Measurements from ENCODE around the gene TNFRSF12A. TPM values are rescaled to one million over a fixed set of nuclear protein-coding genes. Genes with fewer than 3 reads are reported as not detected.

The TNFRSF12A gene
- total RNA-seq, 1 experiment from 2014 or later, result 78.9 TPM

DNA sequence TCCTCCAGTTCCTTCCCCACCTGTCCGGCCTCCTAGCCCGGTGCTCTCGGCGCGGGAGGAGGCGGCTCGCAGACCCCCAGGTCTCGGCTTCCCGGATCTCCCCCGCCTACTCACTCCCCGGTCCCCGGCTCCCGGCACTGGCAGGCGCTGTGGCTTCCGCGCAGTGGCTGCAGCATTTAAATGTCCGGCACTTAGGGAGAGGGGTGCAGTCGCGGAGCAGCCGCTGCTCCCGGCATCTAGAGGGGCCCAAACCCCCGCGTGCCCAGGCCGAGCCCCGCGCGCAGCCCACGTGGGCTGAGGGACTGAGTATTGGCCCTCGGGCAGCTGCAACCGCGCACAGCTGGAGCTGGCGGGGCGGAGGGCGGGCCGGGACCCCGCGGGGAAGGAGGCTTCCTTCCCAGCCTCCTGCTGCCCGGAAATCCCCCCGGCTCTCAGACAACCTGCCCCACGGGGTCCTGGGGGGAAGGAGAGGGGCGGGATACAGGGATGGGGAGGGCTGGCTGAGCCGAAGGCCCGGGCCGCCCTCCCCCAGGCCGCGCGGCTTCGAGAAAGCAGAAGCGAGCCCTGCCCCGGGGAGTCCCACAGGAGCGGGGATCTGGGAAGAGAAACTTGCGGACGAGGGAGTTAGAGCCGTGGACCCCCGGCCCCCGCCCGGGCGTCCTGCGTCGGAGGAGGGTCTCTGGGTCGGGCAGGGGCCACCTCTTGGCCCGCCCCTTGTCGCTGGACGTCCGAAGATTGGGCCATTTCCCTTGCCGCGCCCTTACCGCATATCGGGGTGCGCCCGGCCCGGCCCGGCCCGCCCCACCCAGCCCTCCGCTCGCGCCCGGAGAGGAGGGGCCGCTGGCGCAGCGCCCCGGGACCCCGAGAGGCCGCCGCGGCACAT lies 25.8 kb downstream of the TNFRSF12A start, which contains the start of gene MMP25 (continued):
- TF ChIP-seq, protein P1, sequence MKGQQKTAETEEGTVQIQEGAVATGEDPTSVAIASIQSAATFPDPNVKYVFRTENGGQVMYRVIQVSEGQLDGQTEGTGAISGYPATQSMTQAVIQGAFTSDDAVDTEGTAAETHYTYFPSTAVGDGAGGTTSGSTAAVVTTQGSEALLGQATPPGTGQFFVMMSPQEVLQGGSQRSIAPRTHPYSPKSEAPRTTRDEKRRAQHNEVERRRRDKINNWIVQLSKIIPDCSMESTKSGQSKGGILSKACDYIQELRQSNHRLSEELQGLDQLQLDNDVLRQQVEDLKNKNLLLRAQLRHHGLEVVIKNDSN (CRISPR knock-in tag; IDR thresholded peaks at IDR 0.05), result peak; percentile 56; the same call in 1 of the 2 replicates
- TF ChIP-seq TP53 (CRISPR knock-in tag; IDR thresholded peaks at IDR 0.05), result no peak
- TF ChIP-seq, protein P2, sequence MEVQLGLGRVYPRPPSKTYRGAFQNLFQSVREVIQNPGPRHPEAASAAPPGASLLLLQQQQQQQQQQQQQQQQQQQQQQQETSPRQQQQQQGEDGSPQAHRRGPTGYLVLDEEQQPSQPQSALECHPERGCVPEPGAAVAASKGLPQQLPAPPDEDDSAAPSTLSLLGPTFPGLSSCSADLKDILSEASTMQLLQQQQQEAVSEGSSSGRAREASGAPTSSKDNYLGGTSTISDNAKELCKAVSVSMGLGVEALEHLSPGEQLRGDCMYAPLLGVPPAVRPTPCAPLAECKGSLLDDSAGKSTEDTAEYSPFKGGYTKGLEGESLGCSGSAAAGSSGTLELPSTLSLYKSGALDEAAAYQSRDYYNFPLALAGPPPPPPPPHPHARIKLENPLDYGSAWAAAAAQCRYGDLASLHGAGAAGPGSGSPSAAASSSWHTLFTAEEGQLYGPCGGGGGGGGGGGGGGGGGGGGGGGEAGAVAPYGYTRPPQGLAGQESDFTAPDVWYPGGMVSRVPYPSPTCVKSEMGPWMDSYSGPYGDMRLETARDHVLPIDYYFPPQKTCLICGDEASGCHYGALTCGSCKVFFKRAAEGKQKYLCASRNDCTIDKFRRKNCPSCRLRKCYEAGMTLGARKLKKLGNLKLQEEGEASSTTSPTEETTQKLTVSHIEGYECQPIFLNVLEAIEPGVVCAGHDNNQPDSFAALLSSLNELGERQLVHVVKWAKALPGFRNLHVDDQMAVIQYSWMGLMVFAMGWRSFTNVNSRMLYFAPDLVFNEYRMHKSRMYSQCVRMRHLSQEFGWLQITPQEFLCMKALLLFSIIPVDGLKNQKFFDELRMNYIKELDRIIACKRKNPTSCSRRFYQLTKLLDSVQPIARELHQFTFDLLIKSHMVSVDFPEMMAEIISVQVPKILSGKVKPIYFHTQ (CRISPR knock-in tag; IDR thresholded peaks at IDR 0.05), result no peak
- TF ChIP-seq KAT7 (CRISPR knock-in tag; IDR thresholded peaks at IDR 0.05; ENCODE audit: borderline replicate concordance), result no peak
- TF ChIP-seq, protein P3, sequence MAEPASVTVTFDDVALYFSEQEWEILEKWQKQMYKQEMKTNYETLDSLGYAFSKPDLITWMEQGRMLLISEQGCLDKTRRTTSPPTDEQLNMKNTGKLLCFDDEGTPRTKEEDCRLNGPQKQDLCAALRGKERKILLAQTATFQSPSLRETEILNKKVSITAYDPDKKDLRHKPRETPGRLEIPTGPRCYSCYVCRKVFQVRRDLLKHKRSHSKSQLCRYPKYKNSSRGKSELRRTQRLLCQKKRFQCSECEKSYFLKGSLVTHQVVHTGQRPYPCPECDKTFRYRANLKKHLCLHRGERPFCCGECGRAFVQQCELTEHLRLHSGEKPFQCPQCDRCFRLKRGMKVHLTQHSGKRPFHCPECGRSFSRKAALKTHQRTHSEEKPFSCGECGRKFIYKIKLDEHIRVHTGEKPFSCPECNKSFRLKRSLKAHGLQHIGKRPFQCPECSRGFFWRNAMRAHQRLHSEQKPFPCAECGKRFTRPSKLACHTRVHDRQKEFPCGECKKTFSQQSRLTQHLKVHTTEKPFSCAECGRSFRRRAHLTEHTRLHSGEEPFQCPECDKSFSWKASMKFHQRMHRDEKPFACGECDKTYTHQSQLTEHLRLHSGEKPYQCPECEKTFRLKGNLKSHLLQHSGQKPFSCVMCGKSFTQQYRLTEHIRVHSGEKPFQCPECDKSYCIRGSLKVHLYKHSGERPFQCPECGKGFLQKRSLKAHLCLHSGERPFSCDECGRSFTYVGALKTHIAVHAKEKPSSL (CRISPR knock-in tag; conservative IDR thresholded peaks at IDR 0.05), result no peak
- peak; percentile 50 for TF ChIP-seq FOXP1 (CRISPR knock-in tag; IDR thresholded peaks at IDR 0.05; ENCODE audit: borderline replicate concordance)
- TF ChIP-seq SMAD4 (CRISPR knock-in tag; IDR thresholded peaks at IDR 0.05), result no peak
- TF ChIP-seq JAZF1 (CRISPR knock-in tag; IDR thresholded peaks at IDR 0.05), result no peak
- TF ChIP-seq, protein P4, sequence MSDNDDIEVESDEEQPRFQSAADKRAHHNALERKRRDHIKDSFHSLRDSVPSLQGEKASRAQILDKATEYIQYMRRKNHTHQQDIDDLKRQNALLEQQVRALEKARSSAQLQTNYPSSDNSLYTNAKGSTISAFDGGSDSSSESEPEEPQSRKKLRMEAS (CRISPR knock-in tag; IDR thresholded peaks at IDR 0.05), result peak; percentile 66; the same call in 1 of the 2 replicates
- no peak for TF ChIP-seq NFATC4 (CRISPR knock-in tag; IDR thresholded peaks at IDR 0.05)
- peak; percentile 68 for TF ChIP-seq USF2 (CRISPR knock-in tag; IDR thresholded peaks at IDR 0.05)
- peak; percentile 11; the same call in 1 of the 2 replicates for TF ChIP-seq E2F1 (CRISPR knock-in tag; IDR thresholded peaks at IDR 0.05)
- TF ChIP-seq, protein P5, sequence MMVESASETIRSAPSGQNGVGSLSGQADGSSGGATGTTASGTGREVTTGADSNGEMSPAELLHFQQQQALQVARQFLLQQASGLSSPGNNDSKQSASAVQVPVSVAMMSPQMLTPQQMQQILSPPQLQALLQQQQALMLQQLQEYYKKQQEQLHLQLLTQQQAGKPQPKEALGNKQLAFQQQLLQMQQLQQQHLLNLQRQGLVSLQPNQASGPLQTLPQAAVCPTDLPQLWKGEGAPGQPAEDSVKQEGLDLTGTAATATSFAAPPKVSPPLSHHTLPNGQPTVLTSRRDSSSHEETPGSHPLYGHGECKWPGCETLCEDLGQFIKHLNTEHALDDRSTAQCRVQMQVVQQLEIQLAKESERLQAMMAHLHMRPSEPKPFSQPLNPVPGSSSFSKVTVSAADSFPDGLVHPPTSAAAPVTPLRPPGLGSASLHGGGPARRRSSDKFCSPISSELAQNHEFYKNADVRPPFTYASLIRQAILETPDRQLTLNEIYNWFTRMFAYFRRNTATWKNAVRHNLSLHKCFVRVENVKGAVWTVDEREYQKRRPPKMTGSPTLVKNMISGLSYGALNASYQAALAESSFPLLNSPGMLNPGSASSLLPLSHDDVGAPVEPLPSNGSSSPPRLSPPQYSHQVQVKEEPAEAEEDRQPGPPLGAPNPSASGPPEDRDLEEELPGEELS (CRISPR knock-in tag; IDR thresholded peaks at IDR 0.05), result peak; percentile 69; the same call in 1 of the 2 replicates
- TF ChIP-seq ZNF423 (CRISPR knock-in tag; IDR thresholded peaks at IDR 0.05), result peak; percentile 79
- TF ChIP-seq SP1 (CRISPR knock-in tag; conservative IDR thresholded peaks at IDR 0.05), result peak; percentile 66; the same call in 1 of the 2 replicates
- TF ChIP-seq ATF3 (CRISPR knock-in tag; conservative IDR thresholded peaks at IDR 0.05), result no peak
- peak; percentile 52; the same call in 1 of the 2 replicates for TF ChIP-seq ETV6 (CRISPR knock-in tag; IDR thresholded peaks at IDR 0.05)
- TF ChIP-seq PREB (CRISPR knock-in tag; IDR thresholded peaks at IDR 0.05; ENCODE audit: borderline replicate concordance), result no peak
- TF ChIP-seq, protein P6, sequence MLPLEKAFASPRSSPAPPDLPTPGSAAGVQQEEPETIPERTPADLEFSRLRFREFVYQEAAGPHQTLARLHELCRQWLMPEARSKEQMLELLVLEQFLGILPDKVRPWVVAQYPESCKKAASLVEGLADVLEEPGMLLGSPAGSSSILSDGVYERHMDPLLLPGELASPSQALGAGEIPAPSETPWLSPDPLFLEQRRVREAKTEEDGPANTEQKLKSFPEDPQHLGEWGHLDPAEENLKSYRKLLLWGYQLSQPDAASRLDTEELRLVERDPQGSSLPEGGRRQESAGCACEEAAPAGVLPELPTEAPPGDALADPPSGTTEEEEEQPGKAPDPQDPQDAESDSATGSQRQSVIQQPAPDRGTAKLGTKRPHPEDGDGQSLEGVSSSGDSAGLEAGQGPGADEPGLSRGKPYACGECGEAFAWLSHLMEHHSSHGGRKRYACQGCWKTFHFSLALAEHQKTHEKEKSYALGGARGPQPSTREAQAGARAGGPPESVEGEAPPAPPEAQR (CRISPR knock-in tag; IDR thresholded peaks at IDR 0.05), result no peak
